Measurements from ENCODE around the gene DOCK9.

Gene DOCK9

DNA sequence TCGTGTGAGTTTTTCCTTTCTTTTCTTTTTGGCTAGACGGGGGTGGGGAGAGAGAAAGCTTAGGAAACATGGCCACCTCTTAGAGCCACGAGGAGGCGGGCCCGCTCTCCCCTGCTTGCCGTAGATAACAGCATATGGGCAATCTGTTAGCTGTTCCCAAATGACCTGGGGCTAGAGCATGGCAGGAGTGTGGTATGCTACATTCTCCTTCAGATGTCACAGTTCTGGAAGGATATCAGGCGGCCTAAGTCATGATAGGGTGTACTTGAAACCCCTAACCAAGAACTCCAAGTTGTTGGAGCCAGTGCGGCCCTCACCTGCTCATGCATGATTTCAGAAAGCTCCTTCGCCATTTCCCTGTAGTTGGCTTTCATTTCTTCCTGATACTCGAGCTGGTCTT lies 181.1 kb downstream of the DOCK9 start:
- DNase-seq (ENCODE audit: low read depth in 2 of 2), result no peak

GRCh38 chr13:98796191-98796590 lies 181.7 kb downstream of the DOCK9 start:
- DNase-seq (ENCODE audit: low read depth in 2 of 2), result no peak

DNA sequence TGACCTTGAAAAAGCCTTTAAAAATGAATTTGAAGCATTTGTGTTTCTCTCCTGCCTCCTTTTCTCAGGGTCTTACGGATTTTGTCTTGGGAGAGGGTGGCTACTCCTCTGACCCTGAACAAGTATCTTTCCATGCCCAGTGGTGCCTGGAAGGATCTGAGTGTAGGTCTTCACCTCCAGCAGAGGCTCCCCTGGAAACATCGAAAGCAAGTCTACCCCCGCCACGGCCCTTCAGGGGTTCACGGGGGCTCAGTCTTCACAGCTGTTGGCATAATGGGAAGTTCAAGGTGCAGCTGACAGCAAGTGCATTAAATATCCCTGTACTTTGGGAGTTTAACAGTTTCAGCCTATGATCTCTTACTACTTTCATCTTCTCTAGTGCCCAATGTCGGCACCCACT lies 182.6 kb downstream of the DOCK9 start:
- DNase-seq (ENCODE audit: low read depth in 2 of 2), result no peak

- DNase-seq (ENCODE audit: low read depth in 2 of 2), result no peak
Measured at GRCh38 chr13:98794498-98794897, 183.4 kb downstream of the DOCK9 start.

DNA sequence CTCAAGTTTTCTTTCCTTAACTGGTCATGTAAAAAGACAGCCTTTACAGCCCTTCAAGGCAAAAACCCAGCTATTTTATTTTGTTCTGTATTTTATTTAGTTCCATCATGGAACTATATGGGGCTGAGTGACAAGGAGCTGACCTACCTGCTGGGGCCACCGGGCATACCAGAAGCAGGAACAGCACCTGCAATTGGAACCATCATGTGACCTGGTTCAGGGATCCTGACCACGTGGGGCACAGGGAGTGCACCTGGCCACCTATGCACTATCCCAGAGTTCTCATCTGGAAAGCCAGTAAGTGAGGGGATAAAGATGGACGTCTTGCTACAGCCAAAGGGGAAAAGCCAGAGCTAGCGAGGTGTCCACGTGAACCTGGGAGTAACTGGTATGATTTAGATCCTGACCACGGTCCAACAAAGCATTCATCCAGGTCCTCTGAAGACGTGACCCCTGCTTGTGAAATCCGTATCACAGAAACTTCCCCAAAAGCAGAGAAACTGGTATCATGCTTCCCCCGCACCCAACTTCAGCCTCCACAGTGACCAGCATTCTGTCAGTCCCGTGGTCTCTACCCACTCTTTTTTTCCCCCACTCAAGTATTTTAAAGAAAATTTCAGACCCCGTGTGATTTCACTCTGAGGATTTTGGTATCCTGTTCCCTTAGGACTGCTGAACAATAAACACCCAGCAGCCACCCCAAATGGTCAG lies 184.9 kb downstream of the DOCK9 start:
- DNase-seq (ENCODE audit: low read depth in 2 of 2), result no peak

GRCh38 chr13:98792321-98792720 lies 185.5 kb downstream of the DOCK9 start:
- DNase-seq (ENCODE audit: low read depth in 2 of 2), result no peak

DNA sequence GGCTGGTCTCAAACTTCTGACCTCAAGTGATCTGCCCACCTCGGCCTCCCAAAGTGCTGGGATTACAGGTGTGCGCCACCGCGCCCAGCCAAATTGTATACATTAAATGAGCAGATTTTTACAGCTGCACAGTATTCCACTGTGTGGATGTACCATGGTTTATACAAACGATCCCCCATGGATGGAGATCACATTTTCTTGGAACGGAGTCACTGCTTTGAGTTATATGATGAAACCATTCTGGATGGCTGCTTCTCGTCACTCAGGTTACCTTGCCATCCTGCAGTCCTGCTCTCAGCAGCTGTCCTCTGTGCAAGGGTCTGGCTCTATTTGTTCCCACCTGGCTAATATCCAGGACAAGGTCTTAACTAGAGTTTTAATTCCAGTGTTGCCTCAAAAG lies 186.3 kb downstream of the DOCK9 start:
- DNase-seq (ENCODE audit: low read depth in 2 of 2), result no peak

DNA sequence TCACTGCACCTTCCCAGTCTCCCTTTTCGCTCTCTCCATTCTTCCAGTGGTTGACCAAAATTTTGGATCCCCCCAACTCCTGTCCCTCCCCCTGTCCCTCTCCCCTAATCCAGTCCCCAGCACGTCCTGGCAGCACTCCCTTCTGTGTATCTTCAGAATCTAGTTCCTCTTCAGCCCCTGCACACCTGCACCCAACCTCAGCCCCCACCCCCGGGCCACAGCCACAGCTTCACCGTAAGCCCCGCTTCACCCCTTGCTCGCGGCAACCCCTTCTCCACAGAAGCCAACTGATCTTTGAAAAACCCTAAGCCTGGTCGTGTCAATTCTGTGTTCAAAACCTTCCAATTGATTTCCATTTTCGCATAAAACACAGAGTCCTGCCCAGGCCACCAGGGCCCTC lies 189.9 kb downstream of the DOCK9 start:
- no peak for DNase-seq (ENCODE audit: low read depth in 2 of 2)

GRCh38 chr13:98787173-98787572 lies 190.7 kb downstream of the DOCK9 start:
- DNase-seq (ENCODE audit: low read depth in 2 of 2), result no peak

DNA sequence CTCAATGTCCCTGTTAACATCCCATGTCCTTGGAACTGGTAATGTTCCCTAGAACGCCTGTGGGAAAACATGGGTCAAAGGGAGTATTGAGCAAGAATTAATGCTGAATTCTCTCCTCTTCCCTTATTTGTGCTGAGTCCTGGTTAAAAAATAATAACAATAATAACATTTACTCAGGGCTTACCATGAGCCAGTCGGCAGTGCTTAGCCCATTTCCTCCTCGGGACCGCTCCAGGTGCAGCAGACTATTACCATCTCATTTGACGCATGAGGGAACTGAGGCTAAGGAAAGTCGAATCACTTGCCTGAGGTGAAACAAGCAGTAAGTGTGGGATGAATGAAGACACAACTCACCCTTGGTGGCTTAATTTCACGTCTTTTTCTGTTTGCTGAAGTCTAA lies 191.8 kb downstream of the DOCK9 start:
- DNase-seq (ENCODE audit: low read depth in 2 of 2), result no peak

GRCh38 chr13:98785405-98785804 lies 192.5 kb downstream of the DOCK9 start:
- no peak for DNase-seq (ENCODE audit: low read depth in 2 of 2)

DNA sequence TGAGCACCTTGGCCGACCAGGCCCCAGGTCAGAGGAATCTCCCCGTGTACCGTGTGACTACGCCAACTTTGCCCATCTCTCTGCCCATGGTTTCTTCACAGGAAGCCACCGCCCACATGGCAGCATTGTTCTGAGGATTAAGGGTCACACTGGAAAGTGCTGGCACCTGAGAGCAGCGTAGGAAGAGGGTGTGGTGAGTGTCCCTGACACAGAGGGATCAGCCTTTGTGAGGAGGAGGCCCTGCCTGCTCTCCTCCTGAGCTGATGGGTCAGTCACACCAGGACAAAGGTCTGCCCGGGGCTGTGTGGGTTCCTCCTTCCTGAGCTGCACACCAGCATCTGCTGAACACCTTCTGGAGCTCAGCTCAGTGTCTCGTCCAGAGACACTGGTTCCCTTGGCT lies 193.2 kb downstream of the DOCK9 start:
- DNase-seq (ENCODE audit: low read depth in 2 of 2), result no peak

- no peak for DNase-seq (ENCODE audit: low read depth in 2 of 2)
Measured at GRCh38 chr13:98783856-98784478, 193.9 kb downstream of the DOCK9 start.

GRCh38 chr13:98782654-98783053 lies 195.2 kb downstream of the DOCK9 start:
- DNase-seq (ENCODE audit: low read depth in 2 of 2), result no peak

DNA sequence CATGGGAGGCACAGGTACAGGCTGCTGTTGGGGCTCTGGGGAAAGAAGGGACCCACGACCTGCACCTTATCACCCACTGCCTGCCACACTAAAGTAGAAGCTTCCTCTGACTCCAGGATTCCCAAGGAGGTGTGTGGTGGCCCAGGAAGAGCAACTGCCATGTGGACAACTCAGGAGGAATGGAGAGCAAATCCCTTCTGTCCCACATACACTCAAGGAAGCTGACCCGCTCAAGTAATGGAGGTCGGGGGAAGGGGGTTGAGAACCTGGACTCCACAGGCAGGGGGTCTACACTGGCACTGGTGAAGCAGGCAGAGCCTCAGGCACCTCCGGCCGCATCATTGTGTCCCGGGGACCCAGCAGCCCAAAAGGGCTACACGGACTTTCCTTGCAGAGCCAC lies 196.0 kb downstream of the DOCK9 start:
- no peak for DNase-seq (ENCODE audit: low read depth in 2 of 2)

GRCh38 chr13:98781470-98781869 lies 196.4 kb downstream of the DOCK9 start:
- DNase-seq (ENCODE audit: low read depth in 2 of 2), result no peak

DNA sequence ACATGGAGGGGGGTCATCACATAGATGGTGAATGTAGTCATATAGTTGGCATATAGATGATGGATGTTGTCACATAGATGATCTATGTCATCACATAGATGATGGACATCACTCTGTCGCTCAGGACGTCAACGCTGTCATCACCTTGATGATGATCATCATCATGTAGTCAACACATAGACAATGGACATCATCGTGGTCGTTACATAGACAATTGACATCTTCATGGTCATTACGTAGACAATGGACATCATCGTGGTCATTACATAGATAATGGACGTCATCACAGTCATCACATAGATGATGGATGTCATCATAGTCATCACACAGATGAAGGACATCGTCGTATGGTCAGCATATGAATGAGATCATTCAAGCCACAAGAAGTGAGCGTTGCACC lies 196.8 kb downstream of the DOCK9 start:
- DNase-seq (ENCODE audit: low read depth in 2 of 2), result no peak

- DNase-seq (ENCODE audit: low read depth in 2 of 2), result no peak
Measured at GRCh38 chr13:98780451-98780850, 197.4 kb downstream of the DOCK9 start.

DNA sequence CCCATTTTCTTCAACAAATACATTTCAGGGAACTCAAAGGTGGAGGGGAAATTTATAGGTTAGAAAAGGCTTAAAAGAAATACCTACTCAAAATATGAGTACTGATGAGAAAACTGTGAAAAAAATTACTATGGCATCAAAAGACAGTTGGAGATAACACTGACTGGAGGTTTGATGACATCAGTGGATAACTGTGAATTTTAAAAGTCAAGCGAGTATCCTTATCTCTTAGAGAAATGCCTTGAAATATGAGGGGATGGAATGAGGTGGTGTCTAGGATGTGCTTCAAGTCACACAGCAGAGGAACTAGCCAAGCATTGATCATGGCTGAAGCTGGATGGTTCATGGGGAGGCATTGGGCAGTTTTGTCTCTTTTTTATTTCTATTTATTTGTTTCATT lies 198.2 kb downstream of the DOCK9 start:
- DNase-seq (ENCODE audit: low read depth in 2 of 2), result no peak

- DNase-seq (ENCODE audit: low read depth in 2 of 2), result no peak
Measured at GRCh38 chr13:98778749-98779148, 199.1 kb downstream of the DOCK9 start.

DNA sequence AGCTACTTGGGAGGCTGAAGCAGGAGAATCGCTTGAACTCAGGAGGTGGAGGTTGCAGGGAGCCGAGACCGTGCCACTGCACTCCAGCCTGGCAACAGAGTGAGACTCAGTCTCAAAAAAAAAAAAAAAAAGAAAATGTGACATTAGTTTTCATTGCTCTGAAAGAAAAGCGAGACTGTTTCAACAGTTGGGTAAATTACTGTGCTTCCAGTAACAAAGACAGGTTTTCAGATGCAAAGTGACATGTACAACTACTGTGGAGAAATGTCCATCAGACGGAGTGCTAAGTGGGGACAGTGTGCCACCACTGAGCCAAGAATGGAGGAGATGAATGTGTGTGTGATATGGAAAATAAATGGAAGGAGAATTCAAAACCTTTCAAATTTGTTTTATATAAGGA lies 201.2 kb downstream of the DOCK9 start:
- no peak for DNase-seq (ENCODE audit: low read depth in 2 of 2)

- no peak for DNase-seq (ENCODE audit: low read depth in 2 of 2)
Measured at GRCh38 chr13:98775844-98776598, 201.8 kb downstream of the DOCK9 start.

- DNase-seq (ENCODE audit: low read depth in 2 of 2), result no peak
Measured at GRCh38 chr13:98775386-98775785, 202.5 kb downstream of the DOCK9 start.
